ENCODE data around the gene SMYD1.

The SMYD1 gene

DNA sequence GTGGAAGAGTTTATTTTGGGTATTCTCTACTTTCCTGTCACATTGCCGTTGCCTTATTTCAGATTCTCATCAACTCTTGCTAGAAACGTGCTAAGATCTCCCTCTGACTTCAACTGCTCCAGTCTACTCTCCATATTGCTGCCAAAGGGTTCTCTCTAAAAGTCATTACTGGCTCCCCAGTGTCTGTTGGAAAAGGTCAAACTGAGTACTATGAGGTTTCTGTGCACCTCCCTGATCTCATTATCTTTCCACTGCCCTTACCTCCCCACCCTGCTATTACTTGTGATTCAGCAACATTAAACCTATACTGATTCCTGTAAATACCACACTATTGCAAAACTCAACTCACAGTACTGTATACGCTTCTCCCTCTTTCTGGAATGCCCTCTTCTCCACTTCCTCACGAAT, 10.2 kb upstream of the SMYD1 start:
- no peak for DNase-seq

GRCh38 chr2:88058191-88058590, 9.4 kb upstream of the SMYD1 start:
- DNase-seq, result no peak

- DNase-seq, result peak; percentile 8
These were observed 7.4 kb upstream of the SMYD1 start for GRCh38 chr2:88059979-88060906.

GRCh38 chr2:88060907-88061275, 6.7 kb upstream of the SMYD1 start:
- DNase-seq, result no peak

GRCh38 chr2:88061295-88061694, 6.3 kb upstream of the SMYD1 start:
- DNase-seq, result no peak

DNA sequence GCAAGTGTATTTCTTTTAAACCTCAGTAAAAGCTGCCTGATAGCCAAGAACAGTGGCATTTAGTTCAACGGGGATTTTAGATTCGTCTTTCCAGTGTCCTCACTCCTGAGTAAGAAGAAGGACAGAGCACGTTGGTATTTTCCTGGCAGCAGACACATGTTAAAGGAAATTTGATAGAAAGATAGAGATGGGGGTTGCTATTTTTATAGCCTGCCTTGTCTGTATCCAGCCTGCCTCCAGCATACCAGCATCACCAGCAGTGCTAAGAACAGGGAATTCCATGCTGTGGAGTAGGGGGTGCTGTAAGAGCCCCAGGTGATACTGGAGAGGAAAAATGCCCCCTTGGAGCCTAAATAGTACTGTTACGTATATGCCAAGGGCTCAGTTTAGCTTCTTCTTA, 1.1 kb upstream of the SMYD1 start:
- no peak for DNase-seq

GRCh38 chr2:88067189-88067588, 436 bp upstream of the SMYD1 start:
- no peak for DNase-seq

GRCh38 chr2:88068044-88068443, 419 bp downstream of the SMYD1 start:
- no peak for DNase-seq

- no peak for DNase-seq
These were observed 1.5 kb downstream of the SMYD1 start for GRCh38 chr2:88069117-88069516.

- DNase-seq, result no peak
These were observed 2.4 kb downstream of the SMYD1 start for GRCh38 chr2:88070055-88070454.

- no peak for DNase-seq
These were observed 3.7 kb downstream of the SMYD1 start for GRCh38 chr2:88071365-88071764.

DNA sequence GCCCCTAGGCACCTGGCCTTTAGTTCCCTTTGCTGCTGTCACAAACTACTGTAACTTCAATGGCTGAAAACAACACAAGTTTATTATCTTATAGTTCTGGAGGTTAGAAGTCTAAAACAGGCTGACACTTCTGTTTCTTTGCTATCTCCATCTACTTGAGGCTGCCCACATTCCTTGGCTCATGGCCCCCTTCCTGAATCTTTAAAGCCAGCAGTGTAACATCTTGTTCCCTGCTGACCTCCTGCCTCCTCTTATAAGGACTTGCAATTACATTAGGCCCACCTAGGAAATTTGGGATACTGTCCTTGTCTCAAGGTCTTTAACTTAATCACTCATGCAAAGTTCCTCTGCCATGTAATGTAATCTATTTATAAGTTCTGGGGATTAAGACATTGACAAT, 6.5 kb downstream of the SMYD1 start:
- no peak for DNase-seq

- DNase-seq, result no peak
These were observed 7.2 kb downstream of the SMYD1 start for GRCh38 chr2:88074854-88075292.

DNA sequence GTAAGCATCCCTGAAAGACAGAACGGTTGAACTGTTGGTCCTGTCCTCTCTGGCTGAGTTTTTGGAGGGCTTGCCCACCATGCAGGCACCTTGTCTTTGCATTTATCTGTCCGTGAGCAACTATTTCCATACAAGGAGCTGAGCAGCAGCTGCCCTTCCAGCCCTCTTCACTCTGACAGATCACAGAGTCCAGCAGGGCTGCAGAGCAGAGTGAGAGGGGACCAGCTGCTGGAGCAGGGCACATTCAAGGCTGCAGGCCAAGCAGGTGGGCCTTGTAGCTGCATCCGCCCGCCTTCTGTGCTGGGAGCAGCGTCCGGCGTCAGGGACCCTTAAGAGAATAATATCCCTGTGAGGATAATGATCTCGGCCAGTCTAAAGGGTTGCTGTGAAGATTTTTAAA, 9.5 kb downstream of the SMYD1 start:
- DNase-seq, result no peak

GRCh38 chr2:88078643-88079172, 11.1 kb downstream of the SMYD1 start:
- no peak for DNase-seq

- DNase-seq, result no peak
These were observed 12.9 kb downstream of the SMYD1 start for GRCh38 chr2:88080545-88080944.

GRCh38 chr2:88081924-88082608, 14.4 kb downstream of the SMYD1 start:
- no peak for DNase-seq

DNA sequence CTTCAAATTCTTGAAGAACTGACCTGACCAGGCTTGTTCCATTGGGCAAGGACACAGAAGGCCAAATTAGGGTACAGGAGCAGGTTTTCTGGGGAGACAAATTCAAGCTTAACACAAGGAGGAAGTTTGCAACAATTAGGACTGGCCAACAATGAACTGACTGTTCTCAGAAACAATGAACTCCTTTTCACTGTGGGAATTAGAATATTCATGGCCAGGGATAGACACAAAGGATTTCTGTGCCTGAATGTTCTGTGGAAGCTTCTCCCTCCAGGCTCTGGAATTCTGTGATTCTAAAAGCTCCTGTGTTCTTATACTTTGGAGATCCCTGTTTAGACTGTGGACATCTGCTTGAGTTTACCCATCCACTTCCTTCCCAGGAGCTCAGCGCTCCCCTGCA, 15.2 kb downstream of the SMYD1 start:
- no peak for DNase-seq

DNA sequence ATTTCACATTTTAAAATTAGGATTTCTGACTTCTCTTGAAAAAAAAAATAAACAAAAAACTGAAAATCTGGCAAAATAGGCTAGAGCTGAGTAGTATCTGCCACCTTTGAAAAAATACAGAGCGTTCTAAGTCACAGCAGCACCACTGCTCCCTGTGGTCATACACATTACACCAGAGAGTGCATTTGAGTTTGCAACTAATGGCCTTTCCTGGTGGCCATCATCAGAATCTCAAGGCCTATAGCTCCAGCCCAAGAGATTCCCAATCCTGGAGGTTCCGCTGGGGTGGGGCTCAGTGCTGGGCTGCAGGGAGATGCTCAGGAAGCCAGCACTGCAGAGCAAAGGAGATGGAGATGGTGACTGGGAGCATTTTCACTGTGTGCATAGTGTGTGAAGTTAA, 17.5 kb downstream of the SMYD1 start:
- DNase-seq, result no peak

DNA sequence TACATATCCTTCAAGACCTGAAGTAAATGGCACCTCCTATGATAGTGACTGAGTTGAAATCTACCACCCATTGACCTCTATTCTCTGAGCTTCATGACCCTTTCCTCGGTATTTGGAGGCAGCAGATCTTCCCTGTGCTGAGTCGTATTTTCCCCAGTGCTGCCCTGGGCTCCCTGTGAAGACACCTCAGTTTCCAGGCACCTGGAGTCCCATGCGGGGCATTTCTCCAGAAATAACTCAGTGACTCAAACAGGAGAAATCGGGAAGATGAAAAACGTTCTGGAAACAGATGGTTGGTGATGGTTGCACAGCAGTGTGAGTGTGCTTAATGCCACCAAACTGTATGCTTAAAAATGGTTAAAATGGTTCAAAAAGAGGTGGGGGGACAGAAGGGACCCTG, 18.0 kb downstream of the SMYD1 start:
- DNase-seq, result no peak

DNA sequence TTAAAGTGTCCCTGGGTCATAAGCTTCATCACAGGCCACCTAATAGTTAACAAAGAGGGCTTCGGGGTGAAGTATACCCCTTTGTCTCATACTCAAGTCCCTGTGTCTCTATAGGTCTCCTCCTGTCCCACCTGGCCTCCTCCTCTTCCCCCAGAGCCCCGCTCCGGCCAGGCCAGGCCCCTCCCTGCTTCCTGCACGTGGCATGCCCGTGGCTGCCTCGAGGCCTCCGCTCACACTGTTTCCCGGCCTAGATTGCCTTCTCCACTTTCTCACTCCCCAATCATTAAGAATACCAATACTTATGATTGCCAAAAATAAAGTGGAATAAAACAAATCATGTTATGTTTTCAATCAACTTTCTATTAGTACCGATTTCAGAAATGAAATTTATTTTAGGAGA, 18.8 kb downstream of the SMYD1 start:
- DNase-seq, result no peak

GRCh38 chr2:88087073-88087472, 19.4 kb downstream of the SMYD1 start:
- no peak for DNase-seq

- DNase-seq, result no peak
These were observed 20.1 kb downstream of the SMYD1 start for GRCh38 chr2:88087763-88088162.

DNA sequence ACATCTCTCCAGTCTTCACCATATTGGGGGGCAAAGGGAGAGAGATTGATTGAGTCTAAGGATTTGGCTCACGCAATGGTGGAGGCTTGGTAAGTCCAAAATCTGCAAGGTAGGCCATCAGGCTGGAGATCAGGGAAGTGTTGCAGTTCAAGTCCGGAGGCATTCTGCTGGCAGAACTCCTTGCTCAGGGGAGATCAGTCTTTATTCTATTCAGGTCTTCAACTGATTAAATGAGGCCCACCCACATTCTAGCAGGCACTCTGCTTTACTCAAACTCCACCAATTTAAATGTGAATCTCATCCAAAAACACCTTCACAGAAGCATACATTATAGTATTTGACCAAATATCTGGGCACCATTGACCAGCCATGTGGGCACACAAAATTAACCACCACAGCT, 21.4 kb downstream of the SMYD1 start:
- DNase-seq, result no peak
